Hematopoietic multipotent progenitor cell treated with erythropoietin and hydrocortisone succinate and interleukin-3 and kit ligand, for 4 days (in vitro differentiated cells): ENCODE data around the gene TRAF1.

ENCODE experiments used
- DNase-seq: peaks from one replicate; pipeline ENCODE4 v3.0.0-alpha.2; 2015

TRAF1 gene

DNA sequence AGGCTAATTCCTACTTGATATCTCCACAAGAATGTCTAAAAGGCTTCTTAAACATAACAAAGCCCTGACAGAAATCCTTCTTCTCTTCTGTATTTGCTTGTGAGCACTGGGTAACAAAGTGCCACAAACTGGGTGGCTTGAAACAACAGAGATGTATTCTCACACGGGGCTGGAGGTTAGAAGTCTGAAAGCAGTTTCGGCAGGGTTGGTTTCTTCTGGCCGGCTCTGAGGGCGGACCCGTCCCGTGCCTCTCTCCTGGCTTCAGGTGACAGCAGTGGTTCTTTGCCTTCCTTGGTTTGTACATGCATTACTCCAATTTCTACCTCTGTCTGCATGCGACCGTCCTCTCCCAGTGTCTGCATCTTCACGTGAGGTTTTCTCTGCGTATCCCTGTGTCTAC, 14.0 kb upstream of the TRAF1 start:
- no peak for DNase-seq

DNA sequence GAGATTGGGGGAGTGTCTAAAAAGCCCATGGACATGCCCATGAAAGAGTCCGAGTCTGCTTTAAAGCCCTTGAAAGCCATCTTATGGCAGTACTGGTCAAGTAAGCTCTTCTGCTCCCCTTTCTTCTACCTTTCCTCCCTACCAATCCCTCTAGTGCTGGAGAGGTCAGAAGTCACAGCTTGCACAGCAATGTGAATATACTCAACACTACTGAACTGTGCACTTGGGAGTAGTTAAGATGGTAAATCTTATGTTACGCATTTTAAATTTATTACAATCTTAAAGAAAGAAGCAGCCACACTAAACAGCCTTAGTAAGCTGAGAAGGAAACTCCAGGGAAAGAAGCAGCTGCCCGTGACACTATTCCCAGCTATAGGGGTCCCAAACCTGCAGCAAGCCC, 12.3 kb upstream of the TRAF1 start:
- no peak for DNase-seq

DNA sequence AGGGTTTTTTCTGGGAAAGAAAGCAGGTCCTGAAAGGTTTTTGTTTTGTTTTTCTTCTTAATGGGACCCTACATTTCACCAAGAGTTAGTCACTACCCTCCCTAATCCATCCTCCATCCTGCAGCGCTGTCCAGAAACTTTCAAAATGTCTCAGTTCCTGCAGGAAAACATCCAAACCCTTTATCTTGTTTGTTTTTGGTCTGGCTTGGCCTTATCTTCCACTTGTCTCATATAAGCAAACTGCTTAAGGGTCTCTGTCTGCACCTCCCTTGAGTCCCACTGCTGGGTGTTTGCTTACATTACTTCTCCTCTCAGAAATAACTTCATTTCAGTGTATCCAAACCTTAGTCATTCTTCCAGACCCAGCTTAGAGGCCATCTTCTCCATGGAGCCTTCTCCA, 11.0 kb upstream of the TRAF1 start:
- DNase-seq: no peak

DNA sequence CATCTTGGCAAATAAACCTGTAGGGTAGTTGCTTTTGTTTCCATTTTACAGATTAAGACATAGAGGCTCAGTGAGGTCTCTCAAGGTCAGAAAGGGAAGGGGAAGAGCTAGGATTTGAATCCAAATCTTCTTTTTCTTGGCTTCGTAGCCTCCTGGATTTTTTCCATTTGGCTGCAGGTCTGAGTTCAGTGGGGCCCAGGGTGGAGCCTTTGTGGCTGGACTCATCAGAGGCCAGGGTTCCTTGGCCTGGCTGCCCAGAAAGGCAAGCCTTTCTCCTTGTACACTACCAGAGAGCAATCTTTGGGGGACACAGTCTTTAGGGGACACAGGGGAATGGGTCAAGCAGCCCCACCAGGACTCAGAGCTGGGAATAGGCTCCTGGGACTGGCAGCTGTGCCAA, 10.5 kb upstream of the TRAF1 start:
- DNase-seq: no peak

DNA sequence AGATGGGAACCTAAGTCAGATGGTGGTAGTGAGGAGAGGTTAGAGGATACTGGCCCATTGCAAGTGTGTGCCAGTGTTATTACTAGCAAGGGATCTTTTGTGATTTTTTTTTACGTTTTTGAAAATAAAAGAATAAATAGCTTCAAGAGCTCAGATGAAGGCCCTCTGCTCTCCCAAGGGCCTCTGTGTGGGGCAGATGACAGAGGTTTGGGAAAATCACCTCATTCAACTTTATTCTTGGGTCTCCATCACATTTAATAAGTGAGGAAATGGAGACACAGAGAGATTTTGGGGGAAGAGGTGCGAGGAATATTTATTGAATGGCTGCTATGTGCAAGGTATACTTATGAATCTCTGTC, 10.1 kb upstream of the TRAF1 start:
- no peak for DNase-seq

DNA sequence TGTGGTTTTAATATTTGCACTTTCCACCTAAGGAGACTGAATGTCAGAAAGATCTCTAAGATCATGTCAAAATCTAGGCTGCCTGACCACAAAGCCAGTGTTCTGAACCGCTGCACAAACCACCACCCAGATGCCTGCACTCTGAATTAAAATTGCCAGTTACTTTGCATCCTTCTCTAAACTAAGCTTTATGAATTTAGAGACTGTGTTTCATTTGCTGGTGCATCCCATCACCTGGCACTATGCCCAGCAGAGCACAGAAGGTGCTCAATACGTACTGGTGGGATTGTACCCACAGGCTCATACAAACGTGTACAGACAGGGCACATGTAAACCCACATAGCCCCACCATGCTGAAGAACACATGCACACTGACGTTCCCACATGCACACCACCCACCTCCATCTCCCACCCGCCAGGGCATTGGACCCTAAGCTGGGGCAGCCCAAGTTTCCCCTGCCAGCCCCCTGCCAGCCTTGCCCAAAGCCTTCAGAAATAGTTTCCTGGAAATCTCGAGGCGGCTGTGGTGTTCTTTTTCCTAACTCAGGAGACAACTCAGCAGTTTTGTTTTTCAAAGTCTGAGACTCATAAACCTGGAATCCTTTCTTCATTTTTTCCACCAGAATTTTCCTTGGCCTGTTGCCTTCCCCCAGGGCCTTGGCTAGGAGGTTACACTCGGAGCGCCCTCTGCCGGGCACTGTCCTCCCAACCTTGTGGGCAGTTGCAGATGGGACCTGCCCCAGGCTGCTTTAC, 9.6 kb upstream of the TRAF1 start:
- DNase-seq: peak; percentile 92

DNA sequence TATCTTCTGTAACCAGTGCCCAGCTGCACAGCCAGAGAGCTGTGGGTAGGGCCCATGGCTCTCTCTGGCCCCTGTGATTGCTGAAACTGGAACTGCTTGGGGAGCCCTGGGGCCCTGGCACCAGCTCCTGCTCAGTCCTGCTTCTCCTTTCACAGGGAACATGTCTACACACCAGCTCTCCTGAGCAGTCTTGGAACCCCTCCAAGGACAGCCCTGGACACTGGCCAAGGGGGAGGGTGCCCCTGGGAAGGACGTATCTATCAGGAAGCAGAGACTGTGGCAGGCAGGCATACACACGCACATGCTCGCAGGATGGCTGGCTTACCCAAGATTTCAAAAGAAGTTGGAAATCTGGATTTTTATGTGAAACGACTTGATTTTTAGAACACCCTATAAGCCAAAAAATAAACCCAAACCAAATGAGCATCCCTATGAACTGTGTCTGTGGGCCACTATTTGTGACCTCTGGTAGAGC, 8.8 kb upstream of the TRAF1 start:
- DNase-seq: peak; percentile 97

DNA sequence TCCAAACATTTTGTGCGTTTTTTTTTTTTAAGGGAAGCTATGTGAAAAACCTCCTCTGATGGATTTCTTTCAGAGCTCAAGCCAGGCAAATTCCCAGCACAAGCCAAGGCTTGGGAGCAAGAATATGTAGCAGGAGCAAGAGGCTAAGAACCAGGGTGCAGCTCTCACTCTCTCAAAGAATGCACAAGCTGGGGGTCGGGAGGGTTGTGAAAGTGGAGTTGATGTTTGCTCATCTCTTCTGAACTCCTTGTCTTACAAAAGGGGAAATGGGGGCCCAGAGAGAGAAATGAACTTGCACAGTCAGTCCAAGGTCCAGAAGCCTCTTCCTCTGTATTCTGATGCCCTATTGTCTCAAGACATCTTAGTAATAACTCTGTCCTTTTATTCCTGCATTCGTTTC, 7.7 kb upstream of the TRAF1 start:
- peak; percentile 64 for DNase-seq

DNA sequence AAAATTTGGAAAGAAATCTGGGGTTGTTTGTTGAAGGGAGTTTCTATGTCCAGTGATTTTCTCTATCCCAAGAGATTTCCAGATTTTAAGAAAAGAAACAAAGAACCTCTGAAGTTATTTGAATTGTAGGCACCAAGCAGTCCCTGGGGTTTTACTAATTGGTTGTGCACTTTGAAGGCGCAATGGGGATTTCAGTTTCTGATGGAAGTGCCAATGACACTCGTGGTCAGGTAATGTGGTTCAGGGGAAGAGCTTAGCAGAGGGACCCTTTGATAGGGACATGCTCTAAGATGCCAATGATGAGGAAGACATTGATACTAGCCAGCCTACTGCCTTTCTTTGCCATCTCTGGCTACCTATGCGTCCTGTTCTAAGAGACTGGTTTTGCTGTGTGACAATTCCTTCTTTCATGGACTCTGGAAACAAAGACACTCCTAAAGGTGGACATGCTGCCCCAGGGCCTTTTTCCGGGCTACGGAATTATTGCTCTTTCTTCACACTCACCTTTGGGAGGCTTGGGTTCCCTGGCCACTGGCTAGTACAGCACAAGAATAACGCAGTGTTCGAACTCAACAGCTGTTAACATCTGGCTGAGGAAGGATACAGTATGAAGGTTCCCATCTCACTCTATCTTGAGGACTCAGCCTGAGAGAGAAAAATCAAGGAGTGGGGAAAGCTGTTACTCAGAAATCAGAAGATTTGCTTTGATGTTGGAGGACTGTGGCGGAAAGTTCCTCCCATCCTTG, 6.9 kb upstream of the TRAF1 start:
- no peak for DNase-seq

DNA sequence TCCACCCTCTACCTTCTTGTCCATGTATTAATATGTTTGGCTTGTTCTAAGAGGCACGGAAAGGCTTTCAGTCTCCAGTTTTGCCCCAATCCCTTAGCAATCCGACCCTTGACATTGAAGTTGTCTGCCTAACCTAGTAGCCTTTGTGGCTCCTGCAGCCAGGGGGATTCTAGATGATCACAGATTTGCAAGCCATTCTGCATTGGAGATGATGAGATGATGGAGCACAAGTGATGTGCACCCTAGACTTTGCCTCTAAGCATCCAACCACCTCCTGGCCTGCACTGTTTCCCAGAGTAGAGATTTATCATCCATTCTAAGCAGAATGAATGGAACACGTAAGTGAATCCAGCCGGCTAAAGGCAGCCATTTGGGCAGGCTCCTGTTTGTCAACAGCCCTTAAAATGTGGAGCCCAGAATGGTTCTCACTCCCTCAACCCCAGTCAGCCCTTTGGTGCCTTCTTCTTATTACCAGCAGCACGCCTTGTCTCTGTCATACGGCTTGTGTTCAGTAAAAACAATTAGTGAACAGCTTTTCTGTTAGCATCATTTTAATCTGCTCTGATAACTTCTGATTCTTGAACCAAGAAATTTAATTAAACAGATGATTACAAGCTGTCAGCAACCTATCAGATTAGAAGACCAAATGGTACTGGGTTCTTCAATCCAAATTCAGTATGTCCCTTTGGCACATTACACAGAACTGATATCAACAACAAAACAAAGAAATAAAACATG, 5.7 kb upstream of the TRAF1 start:
- no peak for DNase-seq

DNA sequence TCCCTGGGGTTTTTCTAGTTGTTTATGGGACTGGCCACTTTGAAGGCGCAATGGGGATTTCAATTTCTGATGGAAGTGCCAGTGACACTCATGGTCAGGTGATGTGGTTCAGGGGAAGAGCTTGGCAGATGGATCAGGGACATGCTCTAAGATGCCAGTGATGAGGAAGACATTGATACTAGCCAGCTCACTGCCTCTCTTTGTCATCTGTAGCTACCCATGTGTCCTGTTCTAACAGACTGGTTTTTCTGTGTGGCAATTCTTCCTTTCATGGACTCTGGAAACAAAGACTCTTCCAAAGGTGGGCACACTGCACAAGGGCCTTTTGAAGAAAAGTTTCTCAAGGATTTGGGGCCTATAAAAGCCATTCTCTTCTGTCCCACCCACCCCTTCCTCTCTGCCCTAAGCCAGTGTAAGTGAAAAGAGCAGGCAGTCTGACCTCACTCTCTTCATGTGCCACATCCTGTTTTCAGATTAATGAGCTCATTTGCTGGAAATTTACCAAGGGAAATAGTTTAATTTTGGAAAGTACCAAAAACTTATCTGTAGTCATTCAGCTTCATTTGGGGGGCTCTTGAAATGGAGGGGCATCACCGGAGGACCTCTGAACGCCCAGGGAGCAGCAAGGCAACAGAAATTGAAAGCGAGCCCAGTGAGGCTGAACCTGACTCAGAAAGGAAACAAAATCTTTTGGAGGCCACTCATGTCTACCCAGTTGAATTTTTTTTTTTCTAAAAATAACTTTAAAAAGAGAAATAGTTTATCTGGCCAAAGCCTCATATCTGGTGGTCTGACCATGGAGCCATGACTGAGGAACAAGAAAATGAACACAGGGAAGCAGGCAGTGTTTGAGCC, 4.9 kb upstream of the TRAF1 start:
- DNase-seq: peak; percentile 75

DNA sequence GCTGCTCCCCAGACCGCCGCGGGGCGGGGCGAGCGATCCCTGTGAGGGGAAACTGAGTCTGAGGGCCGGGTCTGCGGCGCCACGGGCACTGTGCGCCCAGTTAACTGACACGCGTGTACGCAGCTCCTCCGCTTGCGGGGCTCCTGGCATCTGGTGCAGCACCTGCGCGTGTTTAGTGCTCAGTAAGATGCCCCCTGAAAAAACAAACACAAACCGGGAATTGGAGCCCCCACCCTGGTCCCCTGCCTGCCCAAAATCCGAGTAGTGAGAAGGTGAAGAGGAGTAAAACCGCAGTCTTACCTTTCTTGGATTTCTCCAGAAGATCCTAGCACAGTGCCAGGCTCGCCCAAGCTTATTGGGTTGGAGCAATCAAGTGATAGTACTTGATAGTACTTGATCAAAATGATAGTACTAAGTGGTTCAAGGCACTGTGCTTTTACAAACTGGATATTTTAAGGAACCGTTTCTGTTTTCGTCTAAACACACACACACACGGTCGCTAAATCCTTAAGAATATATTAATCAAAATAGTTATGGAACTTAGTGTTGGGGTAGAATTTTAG, 2.7 kb upstream of the TRAF1 start:
- DNase-seq: no peak

DNA sequence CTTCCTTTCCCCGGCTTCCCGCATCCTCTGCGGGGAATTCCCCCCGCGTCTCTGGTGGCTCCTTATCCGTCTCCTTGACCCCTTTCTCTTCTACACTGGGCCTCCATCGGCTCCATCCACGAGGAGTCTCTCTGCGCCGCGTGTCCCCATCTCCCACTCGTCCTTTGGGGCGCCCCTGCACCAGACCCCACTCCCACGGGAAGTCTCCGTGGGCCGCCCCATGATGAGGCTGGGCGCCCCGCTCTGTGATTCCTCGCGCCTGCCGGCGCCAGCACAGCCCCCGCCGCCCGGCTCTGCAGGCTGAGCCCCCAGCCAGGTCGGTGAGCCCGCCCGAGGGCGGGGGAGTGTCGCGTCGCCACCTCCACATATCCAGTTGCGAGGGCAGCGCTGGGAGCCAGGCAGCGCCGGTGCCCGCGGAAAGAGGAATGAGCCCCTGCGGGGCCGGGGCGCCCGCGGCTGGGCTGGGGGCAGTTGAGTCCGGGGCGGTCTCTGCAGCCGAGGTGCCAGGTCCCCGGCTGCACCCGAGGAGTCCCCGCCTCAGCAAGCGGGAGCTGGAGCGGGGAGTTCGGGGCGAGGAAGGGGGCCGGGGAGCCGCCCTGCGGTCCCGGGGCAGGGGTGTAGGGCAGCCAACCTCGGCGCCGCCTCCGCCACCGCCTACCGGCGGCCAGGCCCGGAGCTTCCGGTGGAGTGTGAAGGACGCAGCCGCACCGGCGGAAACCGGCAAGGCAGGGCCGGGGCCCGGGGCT, 2.1 kb upstream of the TRAF1 start:
- peak; percentile 72 for DNase-seq

DNA sequence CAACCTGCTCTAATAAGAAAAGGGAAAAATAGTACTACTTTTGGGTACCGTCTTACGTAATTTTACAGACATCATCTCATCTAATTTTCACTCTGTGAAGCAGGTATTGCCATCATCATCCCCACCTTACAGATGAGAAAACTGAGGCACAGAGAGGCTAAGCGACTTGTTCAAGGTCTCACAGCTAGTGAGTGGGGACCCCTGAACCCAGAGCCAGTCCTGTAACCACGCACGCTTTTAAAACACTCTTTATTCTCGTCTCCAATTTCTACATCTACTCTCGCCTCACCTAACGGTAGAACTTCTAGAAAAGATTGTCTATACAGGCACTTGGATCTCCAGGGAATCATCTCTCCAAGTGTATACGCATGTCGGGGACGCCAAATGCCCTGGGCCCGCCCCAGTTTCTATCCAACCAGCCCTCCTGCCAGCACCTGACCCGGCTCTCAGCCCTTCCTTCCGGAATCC, 1.5 kb upstream of the TRAF1 start:
- peak; percentile 15 for DNase-seq

DNA sequence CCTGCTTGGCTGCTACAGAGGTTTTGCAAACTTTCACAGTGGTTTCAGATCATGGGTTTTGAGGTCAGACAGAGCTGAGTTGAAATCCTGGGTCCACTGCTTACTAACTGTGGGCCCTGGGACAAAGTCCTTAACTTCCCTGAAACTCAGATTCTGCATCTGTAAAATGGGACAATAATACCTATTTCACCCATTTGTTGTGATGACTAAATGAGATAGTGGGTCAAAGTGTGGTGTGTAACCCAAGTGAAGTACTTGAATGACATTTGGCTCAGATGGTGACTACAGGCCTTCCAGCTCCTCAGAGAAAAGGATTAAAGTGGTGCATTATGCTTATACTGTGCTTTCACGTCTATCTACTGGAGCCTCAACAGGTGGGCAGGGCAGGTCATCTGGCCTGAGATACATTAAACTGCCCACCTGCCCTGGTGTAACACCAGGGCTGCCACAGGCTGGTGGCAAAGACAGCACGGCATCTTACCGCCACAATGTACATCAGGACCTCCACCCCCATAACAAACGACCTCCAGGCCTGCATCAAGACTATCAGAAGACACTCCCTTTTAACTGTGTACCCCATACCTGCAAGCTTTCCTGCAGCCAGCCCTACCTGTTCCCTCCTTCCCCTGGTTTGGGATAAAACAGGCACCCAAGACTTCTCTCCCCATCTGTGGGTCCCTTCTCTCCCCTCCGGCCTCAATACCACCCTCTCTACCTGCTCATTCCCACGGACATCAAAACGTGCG, 846 bp upstream of the TRAF1 start:
- peak; percentile 14 for DNase-seq

DNA sequence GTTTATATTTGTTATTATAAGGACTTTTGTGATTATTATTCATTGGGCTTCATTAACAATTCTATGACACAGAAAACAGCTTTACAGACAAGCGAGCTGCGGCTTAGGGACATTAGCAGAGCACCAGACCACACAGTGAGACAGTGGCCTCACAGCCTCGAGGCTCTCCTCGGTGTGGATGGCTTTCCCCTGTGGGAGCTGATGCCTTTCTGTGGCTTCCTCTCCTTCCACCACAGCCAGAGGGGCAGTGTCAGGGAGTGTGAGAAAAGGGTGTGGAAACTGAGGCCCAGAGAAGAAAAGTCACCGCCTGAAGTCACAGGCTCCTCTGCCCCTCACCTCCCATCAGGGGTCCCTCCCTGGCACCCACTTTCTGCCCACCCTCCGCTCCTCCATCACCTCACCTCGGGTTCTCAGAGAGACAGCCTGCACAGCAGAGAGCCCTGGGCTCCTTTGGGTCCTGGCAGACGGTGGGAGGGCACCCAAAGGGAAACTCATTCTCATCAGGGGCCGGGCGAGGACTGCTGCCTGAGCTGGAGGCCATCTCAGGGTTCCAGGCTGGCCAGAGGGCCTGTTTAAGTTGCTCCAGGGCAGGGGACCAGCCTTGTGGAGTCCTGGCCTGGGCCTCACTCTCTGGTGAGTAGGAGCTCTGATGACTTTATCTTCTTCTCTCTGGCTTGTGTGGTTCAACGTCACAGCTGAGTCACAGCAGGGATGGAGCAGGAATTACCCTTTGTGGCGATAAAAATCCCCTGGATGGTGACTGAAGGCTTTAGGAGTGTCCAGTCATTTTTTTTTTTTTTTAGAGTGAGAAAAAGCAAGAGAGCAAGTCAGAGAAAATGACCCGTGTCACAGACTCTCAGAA, 830 bp downstream of the TRAF1 start:
- DNase-seq: peak; percentile 25

DNA sequence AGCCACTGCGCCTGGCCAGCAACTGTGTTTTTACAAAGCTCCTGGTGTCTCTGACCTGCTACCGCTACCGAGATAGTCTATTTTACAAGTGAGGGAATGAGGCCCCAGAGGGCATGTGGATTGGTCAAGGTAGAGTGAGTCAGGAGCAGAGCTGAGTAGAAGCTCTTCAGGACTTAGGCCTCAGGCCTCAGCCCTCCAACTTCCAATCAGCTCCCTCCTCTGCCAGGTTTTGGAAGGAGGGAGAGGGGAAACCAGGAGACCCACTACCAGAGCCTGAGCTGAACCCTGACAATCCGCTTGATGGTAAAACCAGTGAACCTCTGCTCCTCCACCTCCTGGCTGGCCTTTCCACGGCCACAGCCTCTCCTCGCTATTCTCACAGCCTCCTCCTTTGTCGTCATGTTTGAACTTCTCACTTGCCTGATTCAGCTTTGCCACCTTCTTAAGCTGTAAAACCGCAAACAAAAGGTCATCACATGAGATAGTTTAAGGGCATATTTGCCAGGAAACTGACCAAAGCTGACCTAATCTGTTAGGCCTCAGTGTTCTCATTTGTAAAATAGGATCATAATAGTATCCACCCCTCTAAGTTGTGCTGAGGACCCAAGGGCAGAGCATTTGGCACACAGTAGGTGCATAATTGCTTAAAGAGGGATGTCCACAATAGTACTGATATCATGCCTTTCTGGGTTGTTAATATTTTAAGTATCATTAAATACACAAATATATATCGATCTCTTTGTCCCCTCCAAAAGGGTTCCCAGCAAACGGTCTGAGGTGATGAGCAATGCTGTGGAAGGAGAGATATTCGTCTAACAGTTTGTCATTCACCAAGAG, 1.7 kb downstream of the TRAF1 start:
- no peak for DNase-seq

DNA sequence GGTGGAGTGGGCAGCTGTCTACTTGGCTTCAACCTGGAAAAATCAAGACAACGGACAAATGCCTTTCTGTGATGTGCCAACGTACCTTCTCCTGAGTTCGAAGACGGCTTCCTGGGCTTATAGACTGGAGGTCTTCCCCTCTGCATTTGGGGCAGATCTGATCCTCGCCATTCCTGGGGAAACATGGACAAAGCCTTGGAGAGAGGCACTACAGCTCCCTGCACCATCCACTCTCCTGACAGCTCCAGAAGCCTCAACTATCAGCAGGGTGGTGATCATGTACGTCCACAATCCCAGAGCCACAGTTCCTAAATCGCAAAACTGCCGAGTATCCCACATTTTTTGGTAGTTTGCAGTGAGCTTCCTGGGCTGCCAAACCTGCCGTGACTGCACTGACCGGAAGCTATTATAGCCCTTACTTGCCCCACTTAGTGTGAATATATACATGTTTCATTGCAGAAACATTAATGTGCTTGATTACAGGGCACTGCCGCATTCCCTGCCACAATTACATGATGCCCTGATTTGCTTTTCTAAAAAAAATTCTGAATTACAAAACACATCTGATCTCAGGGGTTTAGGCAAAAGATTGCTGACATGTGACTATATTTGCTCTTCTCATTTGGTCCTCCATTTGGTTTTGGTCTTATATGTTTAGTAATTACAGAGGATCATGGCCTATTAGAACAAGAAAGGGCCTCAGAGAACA, 2.8 kb downstream of the TRAF1 start:
- DNase-seq: no peak
